ENCODE data around the gene MAD2L1BP. TPM values are rescaled to one million over a fixed set of nuclear protein-coding genes. Genes with fewer than 3 reads are reported as not detected.

MAD2L1BP gene
- total RNA-seq, 1 experiment from 2014 or later: 30.1 TPM

DNA sequence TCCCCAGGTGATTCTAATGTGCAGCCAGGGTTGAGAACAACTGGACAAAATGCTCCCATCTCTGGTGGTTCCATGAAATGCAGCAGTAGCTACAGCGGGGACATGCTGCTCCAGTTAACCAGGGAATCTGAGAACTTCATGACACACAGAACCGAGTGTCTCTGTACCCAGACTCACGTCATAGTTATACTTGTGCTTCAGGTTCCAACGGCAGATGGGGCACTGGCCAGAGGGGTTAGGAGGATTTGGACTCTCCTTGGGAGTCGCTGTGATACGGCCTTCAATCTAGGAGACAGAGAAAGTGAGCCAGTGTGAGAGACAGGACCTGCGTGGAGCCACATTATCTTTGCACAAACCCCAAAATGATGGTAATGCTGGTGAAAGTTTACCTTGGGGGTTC is 42.7 kb downstream of the MAD2L1BP start (continued):
- TF ChIP-seq, protein P1, sequence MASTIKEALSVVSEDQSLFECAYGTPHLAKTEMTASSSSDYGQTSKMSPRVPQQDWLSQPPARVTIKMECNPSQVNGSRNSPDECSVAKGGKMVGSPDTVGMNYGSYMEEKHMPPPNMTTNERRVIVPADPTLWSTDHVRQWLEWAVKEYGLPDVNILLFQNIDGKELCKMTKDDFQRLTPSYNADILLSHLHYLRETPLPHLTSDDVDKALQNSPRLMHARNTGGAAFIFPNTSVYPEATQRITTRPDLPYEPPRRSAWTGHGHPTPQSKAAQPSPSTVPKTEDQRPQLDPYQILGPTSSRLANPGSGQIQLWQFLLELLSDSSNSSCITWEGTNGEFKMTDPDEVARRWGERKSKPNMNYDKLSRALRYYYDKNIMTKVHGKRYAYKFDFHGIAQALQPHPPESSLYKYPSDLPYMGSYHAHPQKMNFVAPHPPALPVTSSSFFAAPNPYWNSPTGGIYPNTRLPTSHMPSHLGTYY (CRISPR knock-in tag; IDR thresholded peaks at IDR 0.05): no peak
- no peak for TF ChIP-seq CBFB (CRISPR knock-in tag; IDR thresholded peaks at IDR 0.05; ENCODE audit: low read depth)
- TF ChIP-seq, protein P2, sequence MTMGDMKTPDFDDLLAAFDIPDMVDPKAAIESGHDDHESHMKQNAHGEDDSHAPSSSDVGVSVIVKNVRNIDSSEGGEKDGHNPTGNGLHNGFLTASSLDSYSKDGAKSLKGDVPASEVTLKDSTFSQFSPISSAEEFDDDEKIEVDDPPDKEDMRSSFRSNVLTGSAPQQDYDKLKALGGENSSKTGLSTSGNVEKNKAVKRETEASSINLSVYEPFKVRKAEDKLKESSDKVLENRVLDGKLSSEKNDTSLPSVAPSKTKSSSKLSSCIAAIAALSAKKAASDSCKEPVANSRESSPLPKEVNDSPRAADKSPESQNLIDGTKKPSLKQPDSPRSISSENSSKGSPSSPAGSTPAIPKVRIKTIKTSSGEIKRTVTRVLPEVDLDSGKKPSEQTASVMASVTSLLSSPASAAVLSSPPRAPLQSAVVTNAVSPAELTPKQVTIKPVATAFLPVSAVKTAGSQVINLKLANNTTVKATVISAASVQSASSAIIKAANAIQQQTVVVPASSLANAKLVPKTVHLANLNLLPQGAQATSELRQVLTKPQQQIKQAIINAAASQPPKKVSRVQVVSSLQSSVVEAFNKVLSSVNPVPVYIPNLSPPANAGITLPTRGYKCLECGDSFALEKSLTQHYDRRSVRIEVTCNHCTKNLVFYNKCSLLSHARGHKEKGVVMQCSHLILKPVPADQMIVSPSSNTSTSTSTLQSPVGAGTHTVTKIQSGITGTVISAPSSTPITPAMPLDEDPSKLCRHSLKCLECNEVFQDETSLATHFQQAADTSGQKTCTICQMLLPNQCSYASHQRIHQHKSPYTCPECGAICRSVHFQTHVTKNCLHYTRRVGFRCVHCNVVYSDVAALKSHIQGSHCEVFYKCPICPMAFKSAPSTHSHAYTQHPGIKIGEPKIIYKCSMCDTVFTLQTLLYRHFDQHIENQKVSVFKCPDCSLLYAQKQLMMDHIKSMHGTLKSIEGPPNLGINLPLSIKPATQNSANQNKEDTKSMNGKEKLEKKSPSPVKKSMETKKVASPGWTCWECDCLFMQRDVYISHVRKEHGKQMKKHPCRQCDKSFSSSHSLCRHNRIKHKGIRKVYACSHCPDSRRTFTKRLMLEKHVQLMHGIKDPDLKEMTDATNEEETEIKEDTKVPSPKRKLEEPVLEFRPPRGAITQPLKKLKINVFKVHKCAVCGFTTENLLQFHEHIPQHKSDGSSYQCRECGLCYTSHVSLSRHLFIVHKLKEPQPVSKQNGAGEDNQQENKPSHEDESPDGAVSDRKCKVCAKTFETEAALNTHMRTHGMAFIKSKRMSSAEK (CRISPR knock-in tag; IDR thresholded peaks at IDR 0.05; ENCODE audit: borderline replicate concordance): no peak
- TF ChIP-seq, protein P3, sequence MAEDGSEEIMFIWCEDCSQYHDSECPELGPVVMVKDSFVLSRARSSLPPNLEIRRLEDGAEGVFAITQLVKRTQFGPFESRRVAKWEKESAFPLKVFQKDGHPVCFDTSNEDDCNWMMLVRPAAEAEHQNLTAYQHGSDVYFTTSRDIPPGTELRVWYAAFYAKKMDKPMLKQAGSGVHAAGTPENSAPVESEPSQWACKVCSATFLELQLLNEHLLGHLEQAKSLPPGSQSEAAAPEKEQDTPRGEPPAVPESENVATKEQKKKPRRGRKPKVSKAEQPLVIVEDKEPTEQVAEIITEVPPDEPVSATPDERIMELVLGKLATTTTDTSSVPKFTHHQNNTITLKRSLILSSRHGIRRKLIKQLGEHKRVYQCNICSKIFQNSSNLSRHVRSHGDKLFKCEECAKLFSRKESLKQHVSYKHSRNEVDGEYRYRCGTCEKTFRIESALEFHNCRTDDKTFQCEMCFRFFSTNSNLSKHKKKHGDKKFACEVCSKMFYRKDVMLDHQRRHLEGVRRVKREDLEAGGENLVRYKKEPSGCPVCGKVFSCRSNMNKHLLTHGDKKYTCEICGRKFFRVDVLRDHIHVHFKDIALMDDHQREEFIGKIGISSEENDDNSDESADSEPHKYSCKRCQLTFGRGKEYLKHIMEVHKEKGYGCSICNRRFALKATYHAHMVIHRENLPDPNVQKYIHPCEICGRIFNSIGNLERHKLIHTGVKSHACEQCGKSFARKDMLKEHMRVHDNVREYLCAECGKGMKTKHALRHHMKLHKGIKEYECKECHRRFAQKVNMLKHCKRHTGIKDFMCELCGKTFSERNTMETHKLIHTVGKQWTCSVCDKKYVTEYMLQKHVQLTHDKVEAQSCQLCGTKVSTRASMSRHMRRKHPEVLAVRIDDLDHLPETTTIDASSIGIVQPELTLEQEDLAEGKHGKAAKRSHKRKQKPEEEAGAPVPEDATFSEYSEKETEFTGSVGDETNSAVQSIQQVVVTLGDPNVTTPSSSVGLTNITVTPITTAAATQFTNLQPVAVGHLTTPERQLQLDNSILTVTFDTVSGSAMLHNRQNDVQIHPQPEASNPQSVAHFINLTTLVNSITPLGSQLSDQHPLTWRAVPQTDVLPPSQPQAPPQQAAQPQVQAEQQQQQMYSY (CRISPR knock-in tag; IDR thresholded peaks at IDR 0.05): no peak

DNA sequence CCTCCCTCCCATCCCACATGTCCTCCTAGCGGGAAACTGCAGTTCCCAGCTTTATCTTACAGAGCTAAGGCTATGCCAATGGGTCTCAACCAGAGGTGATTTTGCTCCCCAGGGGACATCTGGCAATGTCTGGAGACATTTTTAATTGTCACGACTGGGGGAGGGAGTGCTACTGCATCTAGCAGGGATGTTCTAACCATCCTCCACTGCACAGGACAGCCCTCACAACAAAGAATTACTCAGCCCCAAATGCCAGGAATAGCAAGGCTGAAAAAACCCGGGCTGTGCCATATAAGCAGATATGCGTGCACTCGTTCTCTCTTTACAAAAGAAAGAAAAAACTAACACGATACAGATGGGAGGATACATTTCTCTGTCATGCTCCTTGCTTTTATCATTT is 43.4 kb downstream of the MAD2L1BP start:
- POLR2A ChIA-PET: no interaction called here
- TF ChIP-seq TP53 (CRISPR knock-in tag; IDR thresholded peaks at IDR 0.05) (no peak), MXD4 (CRISPR knock-in tag; IDR thresholded peaks at IDR 0.05; ENCODE audit: borderline replicate concordance) (no peak), SMAD3 (CRISPR knock-in tag; IDR thresholded peaks at IDR 0.05; ENCODE audit: borderline replicate concordance) (no peak), ZNF671 (CRISPR knock-in tag; IDR thresholded peaks at IDR 0.05) (no peak), ESRRA (CRISPR knock-in tag; IDR thresholded peaks at IDR 0.05; ENCODE audit: borderline replicate concordance) (no peak), SMAD4 (CRISPR knock-in tag; IDR thresholded peaks at IDR 0.05) (no peak), ZNF138 (CRISPR knock-in tag; conservative IDR thresholded peaks at IDR 0.05) (no peak), OVOL2 (CRISPR knock-in tag; IDR thresholded peaks at IDR 0.05; ENCODE audit: borderline replicate concordance) (no peak), PRRX2 (CRISPR knock-in tag; IDR thresholded peaks at IDR 0.05) (no peak)
- TF ChIP-seq, protein P2 (CRISPR knock-in tag; IDR thresholded peaks at IDR 0.05; ENCODE audit: borderline replicate concordance): no peak
- TF ChIP-seq, protein P4, sequence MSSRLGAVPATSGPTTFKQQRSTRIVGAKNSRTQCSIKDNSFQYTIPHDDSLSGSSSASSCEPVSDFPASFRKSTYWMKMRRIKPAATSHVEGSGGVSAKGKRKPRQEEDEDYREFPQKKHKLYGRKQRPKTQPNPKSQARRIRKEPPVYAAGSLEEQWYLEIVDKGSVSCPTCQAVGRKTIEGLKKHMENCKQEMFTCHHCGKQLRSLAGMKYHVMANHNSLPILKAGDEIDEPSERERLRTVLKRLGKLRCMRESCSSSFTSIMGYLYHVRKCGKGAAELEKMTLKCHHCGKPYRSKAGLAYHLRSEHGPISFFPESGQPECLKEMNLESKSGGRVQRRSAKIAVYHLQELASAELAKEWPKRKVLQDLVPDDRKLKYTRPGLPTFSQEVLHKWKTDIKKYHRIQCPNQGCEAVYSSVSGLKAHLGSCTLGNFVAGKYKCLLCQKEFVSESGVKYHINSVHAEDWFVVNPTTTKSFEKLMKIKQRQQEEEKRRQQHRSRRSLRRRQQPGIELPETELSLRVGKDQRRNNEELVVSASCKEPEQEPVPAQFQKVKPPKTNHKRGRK (CRISPR knock-in tag; IDR thresholded peaks at IDR 0.05; ENCODE audit: borderline replicate concordance): no peak
- TF ChIP-seq, protein P5, sequence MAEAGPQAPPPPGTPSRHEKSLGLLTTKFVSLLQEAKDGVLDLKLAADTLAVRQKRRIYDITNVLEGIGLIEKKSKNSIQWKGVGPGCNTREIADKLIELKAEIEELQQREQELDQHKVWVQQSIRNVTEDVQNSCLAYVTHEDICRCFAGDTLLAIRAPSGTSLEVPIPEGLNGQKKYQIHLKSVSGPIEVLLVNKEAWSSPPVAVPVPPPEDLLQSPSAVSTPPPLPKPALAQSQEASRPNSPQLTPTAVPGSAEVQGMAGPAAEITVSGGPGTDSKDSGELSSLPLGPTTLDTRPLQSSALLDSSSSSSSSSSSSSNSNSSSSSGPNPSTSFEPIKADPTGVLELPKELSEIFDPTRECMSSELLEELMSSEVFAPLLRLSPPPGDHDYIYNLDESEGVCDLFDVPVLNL (CRISPR knock-in tag; IDR thresholded peaks at IDR 0.05; ENCODE audit: borderline replicate concordance, low read depth): no peak
- TF ChIP-seq, protein P6, sequence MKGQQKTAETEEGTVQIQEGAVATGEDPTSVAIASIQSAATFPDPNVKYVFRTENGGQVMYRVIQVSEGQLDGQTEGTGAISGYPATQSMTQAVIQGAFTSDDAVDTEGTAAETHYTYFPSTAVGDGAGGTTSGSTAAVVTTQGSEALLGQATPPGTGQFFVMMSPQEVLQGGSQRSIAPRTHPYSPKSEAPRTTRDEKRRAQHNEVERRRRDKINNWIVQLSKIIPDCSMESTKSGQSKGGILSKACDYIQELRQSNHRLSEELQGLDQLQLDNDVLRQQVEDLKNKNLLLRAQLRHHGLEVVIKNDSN (CRISPR knock-in tag; IDR thresholded peaks at IDR 0.05): no peak
- peaks cover 50% of the 10 kb centered on the region for H3K36me3 Mint-ChIP-seq

More for the DNA sequence above, 43.4 kb downstream of the MAD2L1BP start:
- no peaks in the 10 kb centered on the region for H3K9me3 Mint-ChIP-seq
- no peak overlapping the region for H3K4me3 Mint-ChIP-seq
- CTCF ChIA-PET: interaction anchor here (1.0 kb wide), 1 partner anchor 23 kb away, joined by 3 read pairs; no protein-coding TSS in a partner anchor
- no peak overlapping the region for H3K27ac Mint-ChIP-seq
- DNase-seq (ENCODE audit: low spot score) (no peak), ATAC-seq (no peak)
- H3K4me1 Mint-ChIP-seq: peaks cover 9% of the 10 kb centered on the region
- no peaks in the 10 kb centered on the region for H3K27me3 Mint-ChIP-seq (ENCODE audit: low read depth)

Data from WTC11 (cell line).